ENCODE data around the gene A3GALT2. TPM values are rescaled to one million over a fixed set of nuclear protein-coding genes. Genes with fewer than 3 reads are reported as not detected.
"Not testable (repeated sequence)": the region's sequence is repeated elsewhere in the genome, so short reads cannot be mapped to it uniquely, and the experiment has no call there.

A3GALT2 gene
- total RNA-seq, 2 donors from 2014 or later: not detected

DNA sequence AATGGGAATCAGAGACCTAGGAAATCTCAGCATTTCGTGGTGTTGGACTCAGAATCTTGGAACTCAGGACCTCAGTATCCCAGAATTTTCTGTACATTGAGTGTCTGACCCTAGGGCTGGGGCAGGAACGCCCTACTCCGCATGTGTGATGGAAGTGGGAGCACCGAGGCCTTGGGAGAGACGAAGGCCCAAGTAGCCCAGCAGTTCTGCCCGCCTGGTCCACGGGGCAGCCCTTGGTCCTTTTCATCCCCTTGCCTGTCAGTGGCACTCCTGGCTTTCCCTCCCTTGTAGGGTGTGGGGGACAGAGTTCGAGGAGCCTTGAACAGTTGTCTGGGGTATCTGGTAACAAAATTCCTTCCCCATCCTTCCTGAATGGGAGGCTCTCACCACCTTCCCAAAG is 10.2 kb downstream of the A3GALT2 start:
- Mint-ChIP-seq H3K9me3 (no peaks in the 10 kb centered on the region), H3K36me3 (ENCODE audit: insufficient read depth in 2 of 2) (no peaks in the 10 kb centered on the region), H3K4me1 (ENCODE audit: low read depth) (peaks cover 8% of the 10 kb centered on the region), H3K27ac (no peak overlapping the region), H3K27me3 (ENCODE audit: low read depth) (peaks cover 7% of the 10 kb centered on the region), H3K4me3 (no peak overlapping the region)
- no peak for ATAC-seq (replicated peaks in 1 of 2)
- DNase-seq: no peak

- not testable (repeated sequence) for ATAC-seq (replicated peaks in 1 of 2); H3K36me3 Mint-ChIP-seq (ENCODE audit: insufficient read depth in 2 of 2); H3K4me3 Mint-ChIP-seq; H3K9me3 Mint-ChIP-seq; H3K4me1 Mint-ChIP-seq (ENCODE audit: low read depth); DNase-seq; H3K27ac Mint-ChIP-seq
- H3K27me3 Mint-ChIP-seq (ENCODE audit: low read depth): peaks cover 12% of the 10 kb centered on the region
Observed at GRCh38 chr1:33309351-33309750, 11.5 kb downstream of the A3GALT2 start.

DNA sequence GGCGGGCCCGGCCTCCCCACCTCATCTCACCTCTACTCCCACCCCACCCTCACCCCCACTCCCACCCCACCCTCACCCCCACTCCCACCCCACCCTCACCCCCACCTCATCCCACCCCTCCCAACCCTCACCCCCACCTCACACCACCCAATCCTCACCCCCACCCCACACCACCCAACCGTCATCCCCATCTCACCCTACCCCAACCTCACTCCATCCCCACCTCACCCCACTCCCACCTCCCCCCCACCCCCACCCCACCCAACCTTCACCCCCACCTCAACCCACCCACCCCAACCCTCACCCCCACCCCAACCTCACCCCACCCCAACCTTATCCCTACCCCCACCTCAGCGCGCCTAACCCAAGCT is 13.4 kb downstream of the A3GALT2 start:
- peaks cover 7% of the 10 kb centered on the region for H3K4me1 Mint-ChIP-seq (ENCODE audit: low read depth)
- H3K4me3 Mint-ChIP-seq: no peak overlapping the region

DNA sequence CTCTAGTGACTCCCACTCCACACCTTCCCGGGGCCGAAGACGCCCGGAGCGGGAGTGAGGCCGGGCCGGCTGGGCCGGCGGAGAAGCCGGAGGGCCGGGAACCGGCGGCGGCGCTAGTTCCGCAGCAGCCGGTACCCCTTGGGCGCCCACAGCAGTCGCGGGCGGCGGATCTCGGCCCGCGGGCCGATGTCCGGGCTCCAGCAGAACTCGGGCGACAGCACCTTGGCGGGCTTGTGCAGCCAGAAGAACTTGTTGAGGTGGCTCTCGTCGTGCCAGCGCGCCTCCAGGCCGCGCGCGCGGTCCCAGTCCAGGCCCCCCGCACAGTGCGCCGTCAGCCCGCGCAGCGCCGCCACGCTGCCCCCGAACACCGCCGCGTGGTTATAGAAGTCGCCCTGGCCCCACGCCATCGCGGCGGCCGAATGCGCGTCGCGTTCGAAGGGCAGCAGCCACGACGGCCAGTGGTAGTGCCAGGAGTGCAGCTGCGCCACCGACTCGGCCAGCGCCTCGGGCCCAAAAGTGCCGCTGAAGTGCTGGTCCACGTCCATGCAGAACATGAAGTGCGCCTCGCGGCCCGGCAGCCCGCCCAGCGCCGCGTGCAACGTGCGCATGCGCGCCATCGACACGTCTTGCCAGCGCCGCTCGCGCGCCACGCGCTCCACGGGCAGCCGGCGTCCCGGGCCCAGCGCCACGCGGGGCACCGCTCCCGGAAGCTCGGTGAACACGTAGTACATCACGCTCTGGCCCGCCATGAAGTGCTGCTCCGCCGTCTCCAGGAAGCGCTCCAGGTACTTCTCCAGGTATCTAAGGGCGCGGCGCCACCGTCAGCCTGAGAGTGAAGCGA is 14.0 kb downstream of the A3GALT2 start:
- H3K36me3 Mint-ChIP-seq (ENCODE audit: insufficient read depth in 2 of 2): no peaks in the 10 kb centered on the region
- H3K9me3 Mint-ChIP-seq: no peaks in the 10 kb centered on the region
- DNase-seq (no peak), ATAC-seq (replicated peaks in 1 of 2) (no peak)
- H3K27ac Mint-ChIP-seq: no peak overlapping the region
- peaks cover 12% of the 10 kb centered on the region for H3K27me3 Mint-ChIP-seq (ENCODE audit: low read depth)
- peaks cover 13% of the 10 kb centered on the region for H3K4me1 Mint-ChIP-seq (ENCODE audit: low read depth)
- peak overlapping the region in 1 of 2 donors; percentile 37 for H3K4me3 Mint-ChIP-seq

More for the DNA sequence above, 13.4 kb downstream of the A3GALT2 start:
- ATAC-seq (replicated peaks in 1 of 2) (no peak), DNase-seq (no peak)
- H3K36me3 Mint-ChIP-seq (ENCODE audit: insufficient read depth in 2 of 2): no peaks in the 10 kb centered on the region
- no peak overlapping the region for H3K27ac Mint-ChIP-seq
- peaks cover 12% of the 10 kb centered on the region for H3K27me3 Mint-ChIP-seq (ENCODE audit: low read depth)
- H3K9me3 Mint-ChIP-seq: no peaks in the 10 kb centered on the region

DNA sequence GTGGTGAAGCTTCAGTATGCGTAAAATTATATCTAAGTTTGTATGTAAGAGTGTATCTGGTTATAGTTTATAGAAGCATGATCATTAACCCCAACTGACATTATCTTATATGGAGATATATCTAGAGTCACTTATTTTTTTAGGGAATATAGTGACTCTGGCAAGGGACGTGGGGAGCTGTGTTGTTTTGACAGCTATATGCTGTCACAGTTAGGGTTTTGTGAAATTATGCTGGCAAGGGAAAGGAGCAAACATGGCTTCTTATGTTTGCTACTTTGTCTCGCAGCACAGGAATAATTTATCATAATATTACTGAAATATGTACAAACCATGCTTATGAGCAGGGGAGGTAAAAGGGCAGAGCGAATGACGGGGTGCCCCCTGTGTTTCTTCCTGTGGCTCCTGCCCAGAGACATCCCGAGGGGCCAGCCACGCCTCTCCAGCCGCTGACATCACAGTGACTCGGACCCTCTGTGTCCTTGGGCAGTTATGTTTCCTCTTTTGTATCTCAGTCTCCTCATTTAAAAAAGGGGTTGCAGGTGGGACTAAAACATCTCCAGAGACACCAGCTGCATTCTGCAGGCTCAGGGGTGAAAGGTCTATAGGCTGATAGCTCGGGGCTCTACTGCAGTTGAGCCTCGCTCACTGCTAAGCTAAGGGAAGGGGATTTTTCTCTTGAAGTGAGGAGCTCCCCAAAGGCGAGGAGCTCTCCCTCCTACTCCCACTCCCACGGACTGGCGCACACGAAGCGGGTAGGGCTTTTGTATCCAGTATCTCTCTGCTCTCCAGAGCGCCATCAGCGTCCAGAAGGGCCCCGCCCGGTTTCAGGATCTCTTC is 14.9 kb downstream of the A3GALT2 start:
- Mint-ChIP-seq H3K4me1 (ENCODE audit: low read depth) (peaks cover 17% of the 10 kb centered on the region), H3K9me3 (no peaks in the 10 kb centered on the region), H3K27ac (no peak overlapping the region), H3K27me3 (ENCODE audit: low read depth) (peaks cover 12% of the 10 kb centered on the region), H3K36me3 (ENCODE audit: insufficient read depth in 2 of 2) (no peaks in the 10 kb centered on the region), H3K4me3 (no peak overlapping the region)
- DNase-seq (no peak), ATAC-seq (replicated peaks in 1 of 2) (no peak)

DNA sequence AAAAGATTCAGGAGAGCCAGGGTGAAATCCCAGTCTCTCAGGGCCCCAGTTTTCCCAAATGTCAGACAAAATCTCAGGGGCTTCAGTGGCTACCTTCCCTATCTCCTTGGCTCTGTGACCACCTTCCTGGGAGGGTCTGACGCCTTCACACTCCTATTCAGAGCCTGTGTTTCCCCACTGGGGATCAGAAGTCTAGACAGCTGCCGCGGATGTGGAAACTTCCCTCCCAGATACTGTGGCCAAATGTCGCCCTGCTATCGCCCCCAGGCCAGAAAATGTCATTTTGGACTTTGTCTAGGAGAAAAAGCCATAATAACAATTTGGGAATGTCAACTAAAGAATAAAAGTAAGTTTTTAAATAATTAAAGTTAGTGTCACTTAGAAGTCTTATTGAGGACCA is 15.9 kb downstream of the A3GALT2 start:
- Mint-ChIP-seq H3K36me3 (ENCODE audit: insufficient read depth in 2 of 2) (no peaks in the 10 kb centered on the region), H3K4me3 (no peak overlapping the region), H3K4me1 (ENCODE audit: low read depth) (peaks cover 17% of the 10 kb centered on the region), H3K27ac (no peak overlapping the region), H3K27me3 (ENCODE audit: low read depth) (peaks cover 12% of the 10 kb centered on the region), H3K9me3 (no peaks in the 10 kb centered on the region)
- ATAC-seq (replicated peaks in 1 of 2): no peak
- no peak for DNase-seq

GRCh38 chr1:33302325-33302724 is 18.6 kb downstream of the A3GALT2 start:
- peak in 1 of 2 donors; percentile 50 for ATAC-seq (replicated peaks in 1 of 2)
- peak in 1 of 2 donors; percentile 31 for DNase-seq
- peaks cover 12% of the 10 kb centered on the region for H3K27me3 Mint-ChIP-seq (ENCODE audit: low read depth)
- H3K4me1 Mint-ChIP-seq (ENCODE audit: low read depth): peaks cover 17% of the 10 kb centered on the region
- H3K36me3 Mint-ChIP-seq (ENCODE audit: insufficient read depth in 2 of 2): peaks cover 0 to 1% of the 10 kb centered on the region in 2 donors
- H3K27ac Mint-ChIP-seq: peak overlapping the region; percentile 65
- no peak overlapping the region for H3K4me3 Mint-ChIP-seq
- no peaks in the 10 kb centered on the region for H3K9me3 Mint-ChIP-seq

GRCh38 chr1:33301273-33301984 is 19.5 kb downstream of the A3GALT2 start:
- H3K9me3 Mint-ChIP-seq: no peaks in the 10 kb centered on the region
- peaks cover 0 to 1% of the 10 kb centered on the region in 2 donors for H3K36me3 Mint-ChIP-seq (ENCODE audit: insufficient read depth in 2 of 2)
- H3K4me3 Mint-ChIP-seq: no peak overlapping the region
- peaks cover 12% of the 10 kb centered on the region for H3K27me3 Mint-ChIP-seq (ENCODE audit: low read depth)
- ATAC-seq (replicated peaks in 1 of 2): no peak
- no peak overlapping the region for H3K27ac Mint-ChIP-seq
- no peak for DNase-seq
- peaks cover 17% of the 10 kb centered on the region for H3K4me1 Mint-ChIP-seq (ENCODE audit: low read depth)

DNA sequence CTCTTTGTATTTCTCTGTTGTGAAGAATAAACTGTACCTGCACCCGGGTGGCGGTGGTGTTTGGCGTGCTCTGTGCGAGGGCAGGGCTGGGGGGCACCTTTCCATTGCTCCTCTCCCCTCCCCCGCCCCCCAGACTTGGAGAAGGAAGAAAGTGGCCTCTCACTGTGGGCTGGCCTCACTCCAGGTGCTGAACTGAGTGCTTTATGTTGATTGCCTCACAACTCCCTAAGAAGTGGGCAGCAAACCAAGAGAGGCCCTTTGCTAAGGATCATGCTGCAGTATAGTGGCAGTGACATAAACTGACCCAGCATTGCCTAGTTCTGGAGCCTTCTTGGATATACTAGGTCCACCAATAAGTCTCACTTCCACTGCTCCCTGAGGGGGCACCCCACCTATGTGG is 20.2 kb downstream of the A3GALT2 start:
- no peak overlapping the region for H3K4me3 Mint-ChIP-seq
- no peaks in the 10 kb centered on the region for H3K9me3 Mint-ChIP-seq
- no peak overlapping the region for H3K27ac Mint-ChIP-seq

GRCh38 chr1:33299461-33300155 is 21.3 kb downstream of the A3GALT2 start:
- H3K4me3 Mint-ChIP-seq: no peak overlapping the region
- H3K4me1 Mint-ChIP-seq (ENCODE audit: low read depth): peaks cover 12% of the 10 kb centered on the region
- no peaks in the 10 kb centered on the region for H3K27me3 Mint-ChIP-seq (ENCODE audit: low read depth)
- DNase-seq (no peak), ATAC-seq (replicated peaks in 1 of 2) (no peak)
- H3K27ac Mint-ChIP-seq: no peak overlapping the region
- H3K9me3 Mint-ChIP-seq: no peaks in the 10 kb centered on the region
- peaks cover 0 to 1% of the 10 kb centered on the region in 2 donors for H3K36me3 Mint-ChIP-seq (ENCODE audit: insufficient read depth in 2 of 2)

More for the DNA sequence above, 20.2 kb downstream of the A3GALT2 start:
- Mint-ChIP-seq H3K36me3 (ENCODE audit: insufficient read depth in 2 of 2) (peaks cover 0 to 1% of the 10 kb centered on the region in 2 donors), H3K4me1 (ENCODE audit: low read depth) (peaks cover 12% of the 10 kb centered on the region), H3K27me3 (ENCODE audit: low read depth) (peaks cover 4% of the 10 kb centered on the region)
- DNase-seq: no peak
- ATAC-seq (replicated peaks in 1 of 2): no peak

GRCh38 chr1:33298623-33299277 is 22.1 kb downstream of the A3GALT2 start:
- H3K4me1 Mint-ChIP-seq (ENCODE audit: low read depth): peaks cover 12% of the 10 kb centered on the region
- DNase-seq: peak; percentile 65 to 67
- ATAC-seq (replicated peaks in 1 of 2): peak; percentile 56 to 63
- H3K36me3 Mint-ChIP-seq (ENCODE audit: insufficient read depth in 2 of 2): peaks cover 0 to 1% of the 10 kb centered on the region in 2 donors
- H3K27me3 Mint-ChIP-seq (ENCODE audit: low read depth): no peaks in the 10 kb centered on the region
- H3K9me3 Mint-ChIP-seq: no peaks in the 10 kb centered on the region
- no peak overlapping the region for H3K27ac Mint-ChIP-seq
- no peak overlapping the region for H3K4me3 Mint-ChIP-seq

Data from activated T-cell treated with anti-CD3 and anti-CD28 coated beads, Interleukin-2, amount 50 U/mL, for 72 hours (primary cell).